Cardiac septum (tissue), 1 donor: ENCODE data around the gene PHLDB2. TPM values are rescaled to one million over a fixed set of nuclear protein-coding genes. Genes with fewer than 3 reads are reported as not detected.

Source experiments
- DNase-seq: peaks from one replicate; pipeline ENCODE4 v3.0.0-alpha.2; 2020; ENCODE audit warnings: low spot score
- intact Hi-C: fragments of 100-400 bp; cut with DNase I; formaldehyde crosslinking; loops from one replicate; pipeline ENCODE4 v1.14.0; 2022
- total RNA-seq: library from RNA; stranded (reverse); fragmentation: NEBNext Ultra II Directional; extraction: Animal tissue kit (Norgen Biotek cat#: 25700); gene quantifications from one replicate; pipeline ENCODE4 v1.2.1, GENCODE V29; 2021
- donor health status: DM: no; HTN: no; CAD: no.

PHLDB2 gene
- total RNA-seq, 1 donor from 2014 or later, result 184 TPM

- intact Hi-C loops, result no loop called here
- no peak for DNase-seq
Measured at GRCh38 chr3:111911446-111911845, 52.4 kb downstream of the PHLDB2 start.

DNA sequence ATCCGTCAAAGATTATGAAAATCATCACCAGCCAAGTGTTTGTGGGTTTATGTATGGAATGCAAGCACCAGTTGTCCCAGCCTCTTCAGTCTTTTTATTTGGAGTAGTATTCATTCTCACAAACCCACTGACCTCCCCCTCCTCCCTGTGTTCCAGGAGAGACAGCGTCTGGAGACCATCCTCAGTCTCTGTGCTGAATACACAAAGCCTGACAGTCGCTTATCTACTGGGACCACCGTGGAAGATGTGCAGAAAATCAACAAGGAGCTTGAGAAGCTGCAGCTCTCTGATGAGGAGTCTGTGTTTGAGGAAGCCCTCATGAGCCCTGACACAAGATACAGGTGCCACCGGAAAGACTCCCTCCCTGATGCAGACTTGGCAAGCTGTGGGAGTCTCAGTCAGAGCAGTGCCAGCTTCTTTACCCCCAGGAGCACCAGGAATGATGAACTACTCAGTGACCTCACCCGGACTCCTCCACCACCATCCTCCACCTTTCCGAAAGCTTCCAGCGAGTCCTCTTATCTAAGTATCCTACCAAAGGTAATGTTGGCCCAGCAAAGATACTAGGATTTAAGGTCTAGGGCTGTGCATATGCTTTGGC, 54.2 kb downstream of the PHLDB2 start:
- no peak for DNase-seq
- intact Hi-C loops, result no loop called here

GRCh38 chr3:111915905-111916304, 56.8 kb downstream of the PHLDB2 start:
- intact Hi-C loops, result no loop called here
- no peak for DNase-seq

GRCh38 chr3:111917300-111917699, 58.2 kb downstream of the PHLDB2 start:
- intact Hi-C loops, result no loop called here
- no peak for DNase-seq

- intact Hi-C loops, result loop anchor here (5.0 kb wide), 1 partner anchor 48 kb away; no protein-coding TSS in a partner anchor
- DNase-seq, result no peak
Measured at GRCh38 chr3:111919370-111920065, 60.5 kb downstream of the PHLDB2 start.

GRCh38 chr3:111921181-111921580, 62.1 kb downstream of the PHLDB2 start:
- no peak for DNase-seq
- intact Hi-C loops, result loop anchor here (5.0 kb wide), 1 partner anchor 46 kb away; no protein-coding TSS in a partner anchor

DNA sequence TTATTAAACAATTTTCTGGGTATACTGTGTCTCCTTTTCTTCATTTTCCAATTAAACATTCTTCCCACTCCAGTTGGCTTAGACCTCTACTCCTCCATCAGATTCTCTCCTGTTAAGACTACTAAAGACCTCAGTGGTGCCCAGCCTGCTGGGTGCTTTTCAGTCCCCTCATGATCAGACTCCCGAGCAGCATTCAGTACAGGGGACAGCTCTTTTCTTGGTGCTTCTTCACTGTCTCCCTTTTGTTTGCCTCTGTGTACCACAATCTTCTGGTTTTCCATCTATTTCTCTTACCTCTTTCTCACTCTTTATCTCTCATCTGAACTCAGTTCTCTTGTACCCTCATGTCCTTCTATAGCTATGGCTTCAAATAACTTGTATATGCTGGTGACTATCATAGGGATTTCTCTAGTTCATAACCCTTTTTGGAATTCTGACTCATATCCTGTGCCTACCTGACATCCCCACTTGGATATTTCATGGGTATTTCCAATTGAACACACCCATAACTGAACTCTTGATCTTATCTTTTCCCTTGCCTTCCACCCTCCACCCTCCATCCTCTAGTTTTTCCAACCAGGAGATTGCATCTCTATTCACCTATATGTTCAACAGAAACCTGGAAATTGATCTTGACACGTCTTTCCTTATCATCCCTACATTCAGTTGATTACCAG, 64.2 kb downstream of the PHLDB2 start:
- intact Hi-C loops, result loop anchor here (5.0 kb wide), 1 partner anchor 44 kb away; no protein-coding TSS in a partner anchor
- DNase-seq, result no peak

DNA sequence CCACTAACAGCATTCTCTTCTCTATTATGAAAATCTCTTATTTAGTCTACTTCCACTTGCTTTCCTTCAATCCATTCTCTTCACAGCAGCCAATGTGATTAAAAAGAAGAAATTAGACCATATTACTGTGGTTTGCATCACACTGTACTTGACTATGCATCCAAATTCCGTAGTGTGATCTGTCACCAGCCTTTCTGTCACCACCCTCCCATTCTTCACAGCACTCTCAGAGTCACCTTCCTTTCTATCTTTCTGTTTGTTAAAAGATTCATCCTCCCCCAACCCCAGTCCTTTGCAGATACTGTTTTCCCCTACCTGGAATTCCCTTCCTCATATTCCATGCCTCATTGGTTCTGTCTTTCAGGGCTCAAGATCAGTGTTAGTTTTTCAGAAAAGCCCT, 64.7 kb downstream of the PHLDB2 start:
- intact Hi-C loops, result loop anchor here (5.0 kb wide), 1 partner anchor 43 kb away; no protein-coding TSS in a partner anchor
- DNase-seq, result no peak

DNA sequence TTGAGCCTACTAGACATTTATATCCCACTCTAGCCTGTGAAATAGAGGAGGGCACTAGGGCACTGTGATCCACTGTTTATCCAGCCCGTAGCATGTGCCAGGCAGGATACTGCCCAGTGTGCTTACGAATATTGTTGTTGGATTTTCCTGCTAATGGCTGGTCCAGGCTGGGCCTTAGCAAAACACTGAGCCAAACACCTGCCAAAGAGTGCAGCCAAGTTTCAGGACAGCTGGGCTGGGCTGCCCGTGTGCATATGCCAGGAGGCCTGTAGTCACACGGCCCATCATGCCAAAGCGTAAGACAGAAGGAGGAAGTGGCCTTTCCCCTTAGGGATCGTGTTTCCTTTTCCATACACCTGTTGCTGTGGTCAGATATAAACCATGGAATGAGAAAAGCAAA, 65.2 kb downstream of the PHLDB2 start:
- intact Hi-C loops, result loop anchor here (5.0 kb wide), 1 partner anchor 43 kb away; no protein-coding TSS in a partner anchor
- peak; percentile 81 for DNase-seq

DNA sequence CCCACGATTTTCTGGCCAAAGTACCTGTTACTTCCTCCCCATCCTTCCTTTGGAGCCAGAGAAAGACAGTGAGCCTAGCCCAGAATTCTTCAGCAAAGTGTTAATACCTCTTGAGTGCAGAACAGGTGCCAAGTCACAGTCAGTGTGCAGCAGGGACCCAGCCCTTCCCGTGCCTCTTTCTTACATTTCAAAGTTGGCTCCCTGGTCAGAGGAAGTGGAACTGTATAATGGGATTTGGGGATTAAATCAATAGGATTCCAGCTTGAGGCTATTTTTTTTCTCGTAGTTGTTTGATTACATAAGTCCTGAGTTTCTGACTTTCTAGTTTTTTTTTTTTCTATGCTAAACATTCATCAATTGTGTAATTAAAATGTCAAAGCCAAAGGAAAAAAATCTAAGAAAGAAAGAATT, 67.2 kb downstream of the PHLDB2 start:
- no peak for DNase-seq
- intact Hi-C loops, result no loop called here

DNA sequence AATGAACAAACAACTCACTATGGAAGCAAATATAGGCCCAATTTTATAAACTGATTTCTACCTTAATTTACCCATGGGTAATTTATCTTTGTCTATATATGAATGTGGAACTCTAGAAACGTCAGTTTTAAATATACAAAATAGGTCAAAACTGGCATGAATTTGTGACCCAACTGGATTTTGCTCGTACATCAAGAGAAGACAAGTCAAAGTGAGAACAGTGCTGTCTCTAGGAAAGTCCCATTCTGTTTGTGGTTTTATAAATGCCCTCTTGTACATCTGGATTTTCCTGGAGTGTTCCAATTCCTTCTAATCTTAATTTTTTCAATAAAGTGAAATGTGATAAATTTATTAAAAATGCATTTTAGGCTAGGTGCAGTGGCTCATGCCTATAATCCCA, 69.5 kb downstream of the PHLDB2 start:
- no peak for DNase-seq
- intact Hi-C loops, result no loop called here

GRCh38 chr3:111929484-111929883, 70.4 kb downstream of the PHLDB2 start:
- intact Hi-C loops, result no loop called here
- no peak for DNase-seq

DNA sequence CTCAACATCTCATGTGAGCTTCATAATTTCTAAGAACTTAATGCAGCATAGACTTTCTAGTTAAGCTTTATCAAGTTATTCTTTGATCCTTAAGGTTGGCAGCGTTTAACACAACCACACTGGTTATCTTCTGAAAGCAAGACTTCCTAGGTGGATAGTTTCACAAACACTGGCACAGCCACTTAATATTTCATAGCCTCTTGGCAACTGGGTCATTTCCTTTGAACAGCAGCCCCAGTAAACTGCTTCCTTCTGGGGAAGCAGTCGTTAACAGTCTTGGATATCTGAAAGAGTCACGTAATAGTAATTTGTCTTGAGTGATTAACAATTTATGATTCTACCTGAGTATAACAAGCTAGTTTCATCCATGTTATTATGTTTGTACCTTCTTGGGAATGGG, 73.9 kb downstream of the PHLDB2 start:
- DNase-seq, result no peak
- intact Hi-C loops, result no loop called here

DNA sequence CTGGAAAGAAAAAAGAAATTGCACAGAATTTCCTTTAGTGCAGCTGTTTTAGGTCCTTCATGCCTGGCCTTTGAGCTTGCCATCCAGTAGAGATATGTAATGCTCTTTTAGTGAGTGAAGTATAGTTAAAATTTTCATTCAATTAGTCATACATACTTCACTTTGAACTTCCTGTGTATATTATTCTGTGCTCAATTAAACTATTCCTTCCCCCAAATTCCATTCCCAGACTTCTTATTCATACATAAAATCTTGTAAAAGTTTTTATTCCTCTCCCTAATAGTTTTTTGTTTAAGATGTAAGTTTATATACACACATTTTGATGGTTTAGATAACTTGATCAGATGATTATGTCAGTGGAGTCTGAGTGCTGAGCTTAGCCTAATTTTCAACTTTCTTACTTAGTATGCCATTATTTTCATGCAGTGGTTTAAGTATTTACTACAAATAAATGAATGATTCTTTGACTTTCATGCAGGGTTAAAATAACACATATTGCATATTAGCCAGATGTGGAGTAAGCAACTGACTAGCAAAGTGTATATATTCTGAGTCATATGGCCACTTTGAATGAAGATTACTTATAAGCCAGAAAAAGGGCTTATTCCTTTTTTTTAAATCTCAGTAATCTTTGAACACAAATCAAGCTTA, 77.3 kb downstream of the PHLDB2 start:
- no peak for DNase-seq
- intact Hi-C loops, result no loop called here

- DNase-seq, result no peak
- intact Hi-C loops, result no loop called here
Measured at GRCh38 chr3:111936967-111937366, 77.9 kb downstream of the PHLDB2 start.

GRCh38 chr3:111937871-111938270, 78.8 kb downstream of the PHLDB2 start:
- intact Hi-C loops, result no loop called here
- no peak for DNase-seq

GRCh38 chr3:111939873-111940272, 80.8 kb downstream of the PHLDB2 start:
- intact Hi-C loops, result no loop called here
- no peak for DNase-seq

- intact Hi-C loops, result no loop called here
- DNase-seq, result no peak
Measured at GRCh38 chr3:111943533-111943932, 84.5 kb downstream of the PHLDB2 start.

DNA sequence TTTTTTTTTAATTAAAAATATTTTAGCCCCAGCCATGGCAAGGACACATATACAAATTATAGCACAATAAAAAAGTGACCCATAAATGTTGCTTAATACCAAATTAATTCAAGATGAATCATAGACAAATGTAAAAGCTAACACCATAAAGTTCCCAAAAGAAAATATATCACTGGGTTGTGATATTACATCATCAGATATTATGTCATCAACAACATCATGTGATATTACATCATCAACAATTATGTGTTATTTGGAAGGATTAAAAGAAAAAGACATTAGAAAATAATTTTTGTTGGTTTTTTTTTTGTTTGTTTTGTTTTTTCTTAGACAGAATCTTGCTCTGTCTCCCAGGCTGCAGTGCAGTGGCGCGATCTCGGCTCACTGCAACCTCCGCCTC, 85.3 kb downstream of the PHLDB2 start:
- intact Hi-C loops, result no loop called here
- DNase-seq, result no peak

DNA sequence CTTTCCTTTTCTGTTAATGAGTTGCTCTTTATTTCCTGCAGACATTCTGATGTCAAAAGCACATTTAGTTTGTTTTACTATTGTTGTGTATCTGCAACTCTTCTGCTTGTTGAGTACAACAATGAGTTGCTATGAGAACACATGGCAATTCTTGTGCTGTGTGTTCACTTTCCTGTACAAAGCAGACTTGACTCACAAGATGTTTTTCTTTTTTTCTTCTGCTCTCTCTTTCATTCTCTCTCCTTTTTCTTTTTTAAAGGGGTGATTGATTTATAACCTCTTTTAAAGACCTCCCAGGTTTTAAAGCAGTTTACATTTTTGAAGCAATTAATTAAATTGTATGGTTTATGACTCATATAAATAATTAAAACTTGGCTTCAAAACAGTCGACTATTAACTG, 88.2 kb downstream of the PHLDB2 start:
- no peak for DNase-seq
- intact Hi-C loops, result no loop called here
